GM18870 (cell line): ENCODE data around the gene FBXO33.
"Not testable (repeated sequence)": the region's sequence is repeated elsewhere in the genome, so short reads cannot be mapped to it uniquely, and the experiment has no call there.

Source experiments
- ATAC-seq: cut with Tn5 transposase; IDR thresholded peaks from one replicate; pipeline ENCODE4 v1.9.1; 2021; ENCODE audit warnings: moderate library complexity; ENCODE audit not compliant: unreplicated experiment

FBXO33 gene

DNA sequence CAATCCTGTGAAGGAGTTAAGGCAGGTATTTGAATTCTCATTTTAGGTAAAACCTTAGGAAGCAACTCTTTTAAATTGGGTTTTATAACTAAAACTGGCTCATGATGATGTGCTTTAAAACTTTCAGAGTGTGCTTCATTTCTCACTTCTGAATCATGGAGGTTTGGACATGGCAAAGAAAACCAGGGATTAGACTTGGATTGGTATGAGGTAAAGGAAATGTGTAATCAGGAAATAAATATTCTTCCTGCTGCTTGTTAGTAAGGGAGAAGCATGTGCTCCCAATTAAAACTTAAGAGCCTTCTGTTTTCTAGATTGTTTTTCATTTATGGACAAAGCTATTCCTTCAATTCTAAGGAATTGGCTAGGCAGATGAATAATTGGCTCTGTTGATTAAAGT, 57.4 kb downstream of the FBXO33 start:
- ATAC-seq, result no peak

DNA sequence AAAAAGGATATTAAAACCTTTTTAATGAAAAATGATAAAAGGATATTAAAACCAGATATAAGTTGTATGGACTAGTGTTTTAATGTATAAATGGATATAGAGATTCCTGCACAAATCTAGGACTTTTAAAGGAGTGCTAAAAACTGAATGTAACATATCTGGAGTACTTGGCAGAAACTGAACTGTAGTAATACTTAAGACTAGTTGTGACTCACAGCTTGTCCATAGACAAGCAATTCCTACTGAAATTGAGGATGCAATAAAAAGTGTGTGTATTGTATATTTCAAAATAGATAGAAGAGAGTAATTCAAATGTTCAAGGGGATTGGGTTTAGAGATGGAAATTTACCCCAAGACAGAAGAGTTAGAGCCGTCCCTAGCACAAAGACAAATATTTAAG, 59.6 kb downstream of the FBXO33 start:
- no peak for ATAC-seq

DNA sequence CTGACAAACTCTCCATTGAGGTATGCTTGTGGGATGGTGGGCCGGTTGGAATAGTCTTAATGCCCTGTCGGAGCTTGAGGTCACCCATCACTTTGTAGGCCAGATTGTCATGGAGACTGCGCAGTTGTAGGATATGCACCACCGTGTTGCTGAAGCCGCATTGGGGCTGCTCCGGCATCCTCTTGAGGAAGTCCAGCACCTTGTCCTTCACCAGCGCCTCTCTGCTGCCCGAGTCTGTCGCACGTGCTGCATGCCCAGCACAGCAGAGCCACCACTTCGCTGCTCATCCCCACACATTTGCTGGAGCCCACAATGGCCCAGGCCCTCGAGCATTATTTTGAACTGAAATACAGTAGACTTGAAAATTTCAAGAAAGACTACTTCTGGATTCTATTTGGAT, 61.8 kb downstream of the FBXO33 start:
- no peak for ATAC-seq

GRCh38 chr14:39369029-39369428, 63.2 kb downstream of the FBXO33 start:
- ATAC-seq, result no peak

GRCh38 chr14:39368261-39368959, 63.8 kb downstream of the FBXO33 start:
- no peak for ATAC-seq

DNA sequence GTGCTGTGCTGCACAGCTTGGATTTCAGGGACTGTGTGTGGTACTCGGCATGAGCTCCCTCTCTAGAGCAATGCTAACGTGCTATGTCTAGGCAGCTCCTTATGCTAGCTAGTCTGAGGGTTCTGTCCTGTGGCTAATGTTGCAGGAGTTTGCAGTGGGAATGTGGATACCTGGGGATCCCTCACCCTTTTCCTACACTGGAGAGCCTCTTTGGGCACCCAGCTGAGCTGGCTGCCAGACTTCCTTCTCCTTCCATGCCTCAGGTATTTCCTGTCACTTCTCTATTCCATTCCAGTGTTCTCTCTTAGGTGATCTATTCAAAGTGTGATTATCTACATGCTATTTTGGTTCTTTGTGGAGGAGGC, 64.9 kb downstream of the FBXO33 start:
- ATAC-seq, result no peak

DNA sequence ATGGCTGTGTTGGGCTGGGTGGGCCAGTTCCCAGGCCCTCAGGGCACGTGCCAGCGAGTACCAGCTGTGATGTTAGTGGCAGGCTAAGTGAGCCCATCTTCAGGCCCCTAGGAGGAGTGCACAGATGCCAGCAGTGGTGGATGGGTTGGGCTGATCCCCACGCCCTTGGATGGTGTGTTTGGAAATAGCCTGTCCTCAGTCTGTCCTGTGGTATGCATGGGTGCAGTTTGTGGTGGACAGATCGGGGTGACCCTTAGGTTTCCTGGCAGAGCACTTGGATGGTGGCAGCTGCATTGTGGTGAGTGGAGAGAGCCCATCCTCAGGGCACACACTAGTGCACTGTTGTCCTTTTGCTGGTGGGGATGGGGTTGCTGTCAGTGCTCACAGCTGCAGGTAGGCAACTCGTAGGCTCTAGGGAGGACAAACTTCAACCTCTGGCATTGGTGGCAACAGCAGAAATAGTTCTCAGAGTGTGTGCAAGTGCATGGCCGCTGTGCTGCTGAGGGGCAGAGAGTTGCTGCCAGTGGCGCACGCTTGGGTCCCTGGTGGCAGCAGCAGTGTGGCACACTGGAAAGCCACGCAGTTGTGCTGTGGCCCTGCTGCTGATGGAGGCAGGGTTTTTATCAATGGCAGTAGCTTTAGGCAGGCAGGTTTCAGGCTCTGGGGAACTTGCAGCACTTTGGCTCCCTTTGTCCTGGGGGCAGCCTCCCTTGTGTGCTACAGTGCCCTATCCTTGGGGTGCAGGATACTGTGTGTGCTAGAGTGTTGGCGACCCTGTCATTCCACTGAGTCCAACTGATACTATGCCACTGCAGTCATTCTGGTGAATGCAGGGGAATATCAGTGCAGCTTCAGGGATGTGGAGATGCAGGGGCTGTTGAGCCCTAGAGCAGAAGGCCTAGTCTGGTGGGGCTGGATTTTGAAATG, 65.5 kb downstream of the FBXO33 start:
- no peak for ATAC-seq

GRCh38 chr14:39365354-39365753, 66.9 kb downstream of the FBXO33 start:
- no peak for ATAC-seq

- ATAC-seq, result no peak
Measured at GRCh38 chr14:39364509-39364908, 67.7 kb downstream of the FBXO33 start.

DNA sequence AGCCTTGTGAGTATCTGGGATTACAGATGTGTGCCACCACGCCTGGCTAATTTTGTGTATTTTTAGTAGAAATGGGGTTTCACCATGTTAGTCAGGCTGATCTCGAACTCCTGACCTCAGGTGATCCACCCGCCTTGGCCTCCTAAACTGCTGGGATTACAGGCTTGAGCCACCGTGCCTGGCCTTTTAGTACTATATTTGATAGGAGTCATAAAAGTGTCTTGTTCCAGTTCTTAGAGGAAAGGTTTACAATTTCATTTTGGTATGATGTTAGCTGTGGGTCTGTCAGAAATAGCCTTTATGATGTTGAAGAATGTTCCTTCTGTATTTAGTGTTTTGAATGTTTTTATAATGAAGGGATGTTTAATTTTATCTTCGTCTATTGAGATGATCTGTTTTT, 70.7 kb downstream of the FBXO33 start:
- not testable (repeated sequence) for ATAC-seq

DNA sequence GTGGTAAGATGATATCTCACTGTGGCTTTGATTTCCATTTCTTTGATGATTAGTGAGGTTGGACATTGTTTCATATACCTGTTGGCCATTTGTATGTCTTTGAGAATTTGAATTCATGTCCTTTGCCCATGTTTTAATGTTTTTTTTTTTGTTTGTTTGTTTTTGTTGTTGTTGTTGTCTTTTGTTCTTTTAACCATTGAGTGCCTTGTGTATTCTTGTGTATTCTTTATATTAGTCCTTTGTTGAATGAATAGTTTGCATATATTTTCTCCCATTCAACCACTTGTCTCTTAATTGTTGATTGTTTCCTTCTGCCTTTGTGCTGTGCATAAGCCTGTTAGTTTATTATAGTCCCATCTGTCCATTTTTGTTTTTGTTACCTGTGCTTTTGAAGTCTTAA, 71.9 kb downstream of the FBXO33 start:
- ATAC-seq, result no peak

- ATAC-seq, result not testable (repeated sequence)
Measured at GRCh38 chr14:39359069-39359468, 73.2 kb downstream of the FBXO33 start.

GRCh38 chr14:39351708-39352107, 80.5 kb downstream of the FBXO33 start:
- ATAC-seq, result no peak

DNA sequence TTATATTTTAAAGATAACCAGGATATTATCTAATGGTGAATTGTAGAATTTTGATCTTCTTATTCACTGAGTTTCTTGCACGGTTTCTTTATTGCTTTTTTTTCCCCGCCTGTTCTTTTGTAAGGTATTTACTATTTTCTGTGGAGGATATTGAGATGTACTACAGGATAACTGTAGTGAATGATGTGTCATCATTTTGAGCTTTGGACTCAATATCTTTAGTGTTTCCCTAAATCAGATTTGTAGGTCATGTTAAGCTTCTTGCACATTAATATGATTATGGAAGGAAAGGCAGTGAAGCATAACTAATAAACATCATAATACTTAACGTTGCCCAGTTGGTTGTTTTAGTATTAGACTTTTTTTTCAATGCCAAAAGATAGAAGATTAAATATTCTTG, 81.4 kb downstream of the FBXO33 start:
- no peak for ATAC-seq
